Mesendoderm (in vitro differentiated cells): ENCODE data around the gene OSBPL5.

ENCODE experiments used
- DNase-seq: peaks from one replicate; pipeline ENCODE4 v3.0.0; 2013
- H2AK5ac ChIP-seq: 2 replicates; pipeline ENCODE4 v1.6.1; 2013; ENCODE audit warnings: low read length, inconsistent platforms
- H2BK120ac ChIP-seq: 2 replicates; pipeline ENCODE4 v1.6.1; 2013; ENCODE audit warnings: low read depth, mild to moderate bottlenecking, low read length, moderate library complexity, mixed read lengths
- H2BK15ac ChIP-seq: replicated peaks from 2 replicates; pipeline ENCODE4 v1.6.1; 2013; ENCODE audit warnings: low read depth, mild to moderate bottlenecking, moderate library complexity
- H2BK5ac ChIP-seq: 2 replicates; pipeline ENCODE4 v1.6.1; 2013; ENCODE audit warnings: low read length, inconsistent platforms
- H3K18ac ChIP-seq: 2 replicates; pipeline ENCODE4 v1.6.1; 2013; ENCODE audit warnings: mild to moderate bottlenecking, low read length, mixed read lengths
- H3K23ac ChIP-seq: one replicate; pipeline ENCODE4 v1.6.1; 2013; ENCODE audit warnings: low read length
- H3K27ac ChIP-seq: 2 replicates; pipeline ENCODE4 v1.5.1; 2013; ENCODE audit warnings: low read depth, mild to moderate bottlenecking, inconsistent platforms, low read length, moderate library complexity
- H3K27me3 ChIP-seq: 2 replicates; pipeline ENCODE4 v1.6.1; 2013; ENCODE audit warnings: low read length, control low read depth, mild to moderate bottlenecking, inconsistent platforms; ENCODE audit not compliant: insufficient read depth, poor library complexity
- H3K36me3 ChIP-seq: 2 replicates; pipeline ENCODE4 v1.6.1; 2013; ENCODE audit warnings: low read length, inconsistent platforms; ENCODE audit not compliant: control insufficient read depth, insufficient read depth
- H3K4ac ChIP-seq: one replicate; pipeline ENCODE4 v1.6.1; 2013; ENCODE audit warnings: low read depth, mild to moderate bottlenecking, low read length, moderate library complexity
- H3K4me1 ChIP-seq: 2 replicates; pipeline ENCODE4 v1.6.1; 2013; ENCODE audit warnings: low read depth, low read length, inconsistent platforms; ENCODE audit not compliant: control insufficient read depth
- H3K4me2 ChIP-seq: 2 replicates; pipeline ENCODE4 v1.6.1; 2013; ENCODE audit warnings: low read length
- H3K4me3 ChIP-seq: 2 replicates; pipeline ENCODE4 v1.5.1; 2013; ENCODE audit warnings: mild to moderate bottlenecking, low read length
- H3K56ac ChIP-seq: one replicate; pipeline ENCODE4 v1.6.1; 2013; ENCODE audit warnings: low read length
- H3K79me1 ChIP-seq: 2 replicates; pipeline ENCODE4 v1.6.1; 2013; ENCODE audit warnings: low read length, inconsistent platforms
- H3K79me2 ChIP-seq: 2 replicates; pipeline ENCODE4 v1.6.1; 2013; ENCODE audit warnings: mild to moderate bottlenecking, low read length; ENCODE audit not compliant: control insufficient read depth, insufficient read depth
- H3K9ac ChIP-seq: 2 replicates; pipeline ENCODE4 v1.6.1; 2013; ENCODE audit warnings: low read length, inconsistent platforms
- H4K5ac ChIP-seq: one replicate; pipeline ENCODE4 v1.6.1; 2013; ENCODE audit warnings: low read length
- H4K8ac ChIP-seq: one replicate; pipeline ENCODE4 v1.6.1; 2013; ENCODE audit warnings: low read depth, mild to moderate bottlenecking, control low read depth, low read length, moderate library complexity
- WGBS: extraction: QIAGEN DNeasy Blood & Tissue Kit; methylation state at CpG from one replicate; pipeline ENCODE4 v1.1.7; 2013; ENCODE audit warnings: low lambda C conversion rate, missing lambda C conversion rate; ENCODE audit not compliant: insufficient coverage; ENCODE audit errors: extremely low coverage; 5-methylcytosine and 5-hydroxymethylcytosine counted together

The OSBPL5 gene

GRCh38 chr11:3129591-3130268, 35.4 kb downstream of the OSBPL5 start:
- Histone ChIP-seq H2BK120ac (no peak overlapping the region), H3K27me3 (no peaks in the 10 kb centered on the region), H3K36me3 (no peaks in the 10 kb centered on the region), H3K79me2 (no peaks in the 10 kb centered on the region), H3K4ac (no peak overlapping the region), H3K56ac (no peak overlapping the region), H3K27ac (no peak overlapping the region), H3K18ac (no peak overlapping the region), H2AK5ac (no peak overlapping the region), H2BK15ac (no peak overlapping the region), H3K4me1 (no peaks in the 10 kb centered on the region), H4K8ac (no peak overlapping the region), H3K9ac (no peak overlapping the region), H2BK5ac (no peak overlapping the region), H3K4me3 (no peak overlapping the region), H4K5ac (no peak overlapping the region), H3K4me2 (no peak overlapping the region), H3K79me1 (no peaks in the 10 kb centered on the region), H3K23ac (no peak overlapping the region)
- WGBS = no CpG with 5 or more reads among the region's 21 CpGs
- DNase-seq = no peak

GRCh38 chr11:3129181-3129590, 35.9 kb downstream of the OSBPL5 start:
- Histone ChIP-seq H2BK120ac (no peak overlapping the region), H3K56ac (no peak overlapping the region), H2BK5ac (no peak overlapping the region), H3K27me3 (no peaks in the 10 kb centered on the region), H3K36me3 (no peaks in the 10 kb centered on the region), H3K4me2 (no peak overlapping the region), H3K4ac (no peak overlapping the region), H3K9ac (no peak overlapping the region), H3K27ac (no peak overlapping the region), H2AK5ac (no peak overlapping the region), H2BK15ac (no peak overlapping the region), H3K23ac (no peak overlapping the region), H3K4me3 (no peak overlapping the region), H4K5ac (no peak overlapping the region), H3K79me2 (no peaks in the 10 kb centered on the region), H3K4me1 (no peaks in the 10 kb centered on the region), H4K8ac (no peak overlapping the region), H3K79me1 (no peaks in the 10 kb centered on the region), H3K18ac (no peak overlapping the region)
- no peak for DNase-seq
- WGBS = no CpG with 5 or more reads among the region's 10 CpGs

DNA sequence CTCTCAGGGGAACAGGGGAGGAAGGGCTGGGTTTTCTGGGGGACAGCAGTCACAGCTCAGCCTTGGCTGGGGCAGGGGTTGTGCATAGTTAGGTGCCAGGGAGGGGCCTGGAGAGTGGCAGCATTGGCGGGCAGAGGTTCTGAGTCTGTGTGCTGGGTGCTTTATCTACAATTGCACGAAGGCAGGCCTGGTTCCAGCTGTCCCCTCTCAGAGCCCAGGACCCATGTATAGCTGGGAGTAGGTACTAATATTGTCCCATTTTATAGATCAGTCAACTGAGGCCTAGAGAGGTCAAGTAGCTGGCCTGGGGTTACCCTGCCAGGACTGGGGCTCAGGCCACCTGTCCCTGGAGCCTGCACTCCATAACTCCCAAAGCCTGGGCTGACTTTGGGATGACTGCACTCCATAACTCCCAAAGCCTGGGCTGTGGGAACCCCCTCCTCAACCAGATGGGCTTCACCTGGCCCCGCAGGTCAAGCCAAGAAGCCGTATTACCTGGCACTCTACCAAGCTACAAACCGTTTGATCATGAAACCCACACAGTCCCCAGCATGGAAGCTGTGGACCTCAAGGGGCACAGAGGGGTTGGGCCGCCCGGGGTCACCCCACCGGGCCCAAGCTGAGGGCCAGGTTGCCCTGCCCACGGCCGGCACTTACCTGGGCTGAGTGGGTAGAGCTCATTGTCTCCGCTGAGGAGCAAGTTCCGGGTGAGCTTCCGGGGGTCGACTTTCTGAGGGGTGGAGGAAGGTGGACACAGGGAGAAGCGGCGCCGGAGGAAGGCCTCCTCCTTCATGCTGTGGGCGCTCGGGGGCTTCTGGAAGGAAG, 36.5 kb downstream of the OSBPL5 start:
- Histone ChIP-seq H3K23ac (no peak overlapping the region), H3K27ac (no peak overlapping the region), H3K18ac (no peak overlapping the region), H4K5ac (no peak overlapping the region), H3K9ac (no peak overlapping the region), H3K79me1 (no peaks in the 10 kb centered on the region), H3K4me2 (no peak overlapping the region), H3K4me1 (no peaks in the 10 kb centered on the region), H3K79me2 (no peaks in the 10 kb centered on the region), H3K36me3 (no peaks in the 10 kb centered on the region), H2BK120ac (no peak overlapping the region), H3K4me3 (no peak overlapping the region), H3K56ac (no peak overlapping the region), H2BK15ac (no peak overlapping the region), H3K4ac (no peak overlapping the region), H3K27me3 (no peaks in the 10 kb centered on the region), H2BK5ac (no peak overlapping the region), H4K8ac (no peak overlapping the region), H2AK5ac (no peak overlapping the region)
- WGBS = no CpG with 5 or more reads among the region's 19 CpGs
- DNase-seq = no peak

DNA sequence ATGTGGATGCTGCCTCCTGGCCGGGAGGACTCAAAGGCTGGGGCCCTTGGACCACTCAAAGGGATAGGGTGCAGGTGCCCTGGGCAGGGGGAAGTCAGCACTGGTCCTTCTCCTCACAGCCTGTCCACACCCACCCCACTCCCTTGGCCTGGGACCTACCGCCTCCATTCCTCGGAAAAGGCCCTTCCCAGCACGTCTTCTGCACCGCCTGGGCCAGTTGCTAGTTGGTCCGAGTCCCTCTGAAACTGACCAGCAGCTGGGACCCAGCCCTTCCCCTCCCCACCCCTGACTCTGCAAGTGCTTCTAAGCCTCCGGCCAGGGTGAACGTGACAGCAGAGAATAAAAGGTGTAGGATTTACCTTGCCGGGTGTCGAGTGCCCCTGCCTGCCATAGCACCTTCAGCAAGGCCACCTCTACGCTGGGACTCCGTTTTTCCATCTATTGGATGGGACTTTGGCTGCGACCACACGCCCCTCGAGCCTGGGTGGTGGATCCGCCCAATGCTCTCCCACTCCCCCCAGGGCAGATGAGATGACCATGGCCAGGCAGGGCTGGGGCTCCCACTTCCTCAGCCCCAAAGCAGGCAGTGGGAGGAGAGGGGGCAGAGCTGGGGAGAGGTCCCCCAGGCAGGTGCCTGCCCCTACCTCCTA, 37.3 kb downstream of the OSBPL5 start:
- Histone ChIP-seq H2BK15ac (no peak overlapping the region), H2AK5ac (no peak overlapping the region), H3K4me2 (no peak overlapping the region), H3K27ac (no peak overlapping the region), H3K79me1 (no peaks in the 10 kb centered on the region), H3K18ac (no peak overlapping the region), H4K8ac (no peak overlapping the region), H3K4me3 (no peak overlapping the region), H3K36me3 (no peaks in the 10 kb centered on the region), H3K23ac (no peak overlapping the region), H3K56ac (no peak overlapping the region), H3K4ac (no peak overlapping the region), H4K5ac (no peak overlapping the region), H3K9ac (no peak overlapping the region), H3K27me3 (no peaks in the 10 kb centered on the region), H2BK120ac (no peak overlapping the region), H3K79me2 (no peaks in the 10 kb centered on the region), H3K4me1 (no peaks in the 10 kb centered on the region), H2BK5ac (no peak overlapping the region)
- DNase-seq = no peak
- no CpG with 5 or more reads among the region's 16 CpGs for WGBS

DNA sequence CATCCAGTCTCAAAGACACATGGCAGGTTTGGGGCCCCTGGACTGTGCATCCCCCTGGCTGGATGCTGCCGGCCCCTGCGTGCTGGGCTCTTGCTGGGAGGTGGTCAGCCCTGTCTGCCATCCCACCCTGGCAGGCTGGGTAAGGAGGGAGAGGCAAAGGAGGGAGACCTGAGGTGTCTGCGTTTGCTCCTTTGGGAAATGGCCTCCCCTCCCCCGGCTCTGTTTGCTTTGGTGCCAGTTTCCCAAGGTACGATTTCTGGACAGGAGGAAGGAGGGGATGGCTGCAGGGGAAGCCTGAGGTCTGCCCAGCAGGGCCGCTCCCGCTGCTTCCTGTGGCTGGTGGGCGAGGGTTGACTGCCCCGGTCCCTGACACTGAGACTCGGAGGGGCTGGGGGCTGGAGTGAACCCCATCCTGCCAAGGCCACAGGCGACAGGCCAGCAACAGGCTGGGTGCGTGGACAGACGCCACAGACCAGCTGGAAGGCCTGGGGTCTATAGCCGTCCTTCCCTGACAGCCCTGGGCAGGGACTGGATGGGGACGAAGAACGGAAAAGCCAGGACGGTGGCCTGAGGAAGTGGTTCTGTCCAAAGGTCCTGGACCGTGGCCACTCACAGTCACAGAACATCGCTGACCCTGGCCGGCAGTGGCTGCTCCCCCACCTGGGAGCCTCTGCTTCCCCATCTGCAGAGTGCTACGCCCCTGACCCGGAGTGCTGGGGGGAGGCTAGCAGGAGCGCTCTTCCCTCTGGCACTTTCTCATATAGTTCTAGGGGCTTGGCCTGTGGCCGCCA, 38.0 kb downstream of the OSBPL5 start:
- Histone ChIP-seq H3K18ac (no peak overlapping the region), H3K36me3 (no peaks in the 10 kb centered on the region), H3K27me3 (no peaks in the 10 kb centered on the region), H2AK5ac (no peak overlapping the region), H3K4me2 (no peak overlapping the region), H3K79me1 (no peaks in the 10 kb centered on the region), H3K23ac (no peak overlapping the region), H2BK15ac (no peak overlapping the region), H3K4me1 (no peaks in the 10 kb centered on the region), H3K4me3 (no peak overlapping the region), H4K8ac (no peak overlapping the region), H3K9ac (no peak overlapping the region), H3K4ac (no peak overlapping the region), H2BK5ac (no peak overlapping the region), H4K5ac (no peak overlapping the region), H3K56ac (no peak overlapping the region), H3K27ac (no peak overlapping the region), H3K79me2 (no peaks in the 10 kb centered on the region), H2BK120ac (no peak overlapping the region)
- no CpG with 5 or more reads among the region's 24 CpGs for WGBS
- DNase-seq = no peak
